Natural killer cell (primary cell): ENCODE measurements around the gene AQP12A. TPM values are rescaled to one million over a fixed set of nuclear protein-coding genes. Genes with fewer than 3 reads are reported as not detected.
A peak's percentile ranks its signal among the peaks of the same experiment; 100 is the strongest.

Source experiments
- ATAC-seq, 3 donors: fragments of 150-1000 bp in 2 of 3; fragments of 200-7000 bp in 1 of 3; cut with Tn5 transposase; 1 replicate in 1 of 3; 2 replicates in 2 of 3; pipeline ENCODE4 v1.10.0; 2021; ENCODE audit warnings: mild to moderate bottlenecking in 2 of 3, moderate library complexity in 2 of 3
- DNase-seq, 2 donors: peaks; one replicate each; pipeline versions ENCODE4 v3.0.0 to v3.0.0-alpha.2; 2013 to 2021; ENCODE audit warnings: mixed read lengths in 1 of 2
- H3K27ac ChIP-seq: one replicate; pipeline ENCODE4 v1.5.1; 2013; ENCODE audit warnings: mild to moderate bottlenecking, low read length
- H3K27me3 ChIP-seq: one replicate; pipeline ENCODE4 v1.6.1; 2013; ENCODE audit warnings: low read length; ENCODE audit not compliant: control insufficient read depth, insufficient read depth
- H3K36me3 ChIP-seq: one replicate; pipeline ENCODE4 v1.6.1; 2013; ENCODE audit warnings: low read length; ENCODE audit not compliant: control insufficient read depth, insufficient read depth
- H3K4me1 ChIP-seq: one replicate; pipeline ENCODE4 v1.6.1; 2013; ENCODE audit warnings: low read length; ENCODE audit not compliant: control insufficient read depth, insufficient read depth
- H3K4me3 ChIP-seq: one replicate; pipeline ENCODE4 v1.5.1; 2013; ENCODE audit warnings: low read length
- H3K9me3 ChIP-seq: one replicate; pipeline ENCODE4 v1.6.1; 2013; ENCODE audit warnings: low read length; ENCODE audit not compliant: control insufficient read depth, insufficient read depth
- H3K27ac Mint-ChIP-seq, 2 donors: one replicate each; pipeline ENCODE4 v1.8.0; 2022; ENCODE audit warnings: mild to moderate bottlenecking in 2 of 2, mixed read lengths in 2 of 2, moderate library complexity in 1 of 2
- H3K27me3 Mint-ChIP-seq, 2 donors: one replicate each; pipeline ENCODE4 v1.8.0; 2022; ENCODE audit warnings: low read depth in 2 of 2, mixed read lengths in 2 of 2
- H3K36me3 Mint-ChIP-seq: one replicate; pipeline ENCODE4 v1.8.0; 2022; ENCODE audit warnings: mixed read lengths
- H3K4me1 Mint-ChIP-seq, 2 donors: one replicate each; pipeline ENCODE4 v1.8.0; 2022; ENCODE audit warnings: mixed read lengths in 2 of 2
- H3K4me3 Mint-ChIP-seq: one replicate; pipeline ENCODE4 v1.8.0; 2022; ENCODE audit warnings: mild to moderate bottlenecking, moderate library complexity, mixed read lengths
- H3K9me3 Mint-ChIP-seq, 2 donors: one replicate each; pipeline ENCODE4 v1.8.0; 2022; ENCODE audit warnings: mixed read lengths in 2 of 2
- CTCF ChIP-seq: fragments of 200-600 bp; IDR thresholded peaks from one replicate; pipeline ENCODE4 v1.8.0; 2022; ENCODE audit warnings: antibody characterized with exemption
- WGBS: methylation state at CpG from one replicate; pipeline ENCODE4 v1.1.7; 2013; ENCODE audit warnings: missing lambda C conversion rate; ENCODE audit not compliant: insufficient coverage; 5-methylcytosine and 5-hydroxymethylcytosine counted together
- intact Hi-C: fragments of 100-400 bp; cut with micrococcal nuclease; formaldehyde crosslinking; loops from one replicate; pipeline ENCODE4 v1.14.2; 2022
- total RNA-seq, 4 donors: library from RNA; stranded (reverse); fragments of 120-200 nt in 1 of 4; gene quantifications; one replicate each; pipeline versions ENCODE4 v1.2.3 to v1.2.4, GENCODE V29; 2013 to 2022

Gene AQP12A
- total RNA-seq, 3 donors from 2014 or later (not counting 1 experiment from before 2014, with no cell fraction given) = not detected

- no peaks in the 10 kb centered on the region for H3K36me3 Mint-ChIP-seq
- H3K27ac Mint-ChIP-seq = no peak overlapping the region
- TF ChIP-seq CTCF = no peak
- DNase-seq (peak in 1 of 2 donors; percentile 55), ATAC-seq (peak in 2 of 3 donors; percentile 55 to 59)
- Histone ChIP-seq H3K9me3 (no peaks in the 10 kb centered on the region), H3K4me1 (no peaks in the 10 kb centered on the region), H3K36me3 (no peaks in the 10 kb centered on the region), H3K27me3 (no peaks in the 10 kb centered on the region), H3K27ac (no peak overlapping the region), H3K4me3 (no peak overlapping the region)
- intact Hi-C loops = no loop called here
- 62% methylated on average over 16 of the region's 16 CpGs for WGBS
- no peak overlapping the region for H3K4me3 Mint-ChIP-seq
- H3K27me3 Mint-ChIP-seq = no peaks in the 10 kb centered on the region
- H3K4me1 Mint-ChIP-seq = peaks cover 0 to 8% of the 10 kb centered on the region in 2 donors
- no peaks in the 10 kb centered on the region for H3K9me3 Mint-ChIP-seq
Measured at GRCh38 chr2:240739797-240740196, 48.1 kb downstream of the AQP12A start.

DNA sequence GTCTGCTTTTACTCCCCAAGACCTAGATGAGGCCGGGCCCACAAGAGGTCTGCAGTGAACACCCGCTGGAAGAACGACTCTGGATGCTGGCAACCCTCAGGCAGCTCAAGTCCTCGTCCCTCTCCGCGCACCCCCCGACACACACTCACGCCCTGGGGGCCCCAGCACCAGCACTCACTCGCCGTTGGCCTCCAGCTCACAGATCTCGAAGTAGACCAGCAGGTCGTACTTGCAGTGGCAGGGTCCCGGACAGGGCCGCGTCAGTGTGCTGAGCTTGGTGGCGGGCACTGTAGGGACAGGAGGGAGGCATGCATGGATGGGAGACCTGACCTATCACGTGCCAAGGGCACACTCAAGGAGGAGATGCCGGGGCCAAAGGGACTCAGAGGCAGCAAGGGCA, 49.4 kb downstream of the AQP12A start:
- Mint-ChIP-seq H3K36me3 (no peaks in the 10 kb centered on the region), H3K27ac (no peak overlapping the region), H3K9me3 (no peaks in the 10 kb centered on the region), H3K27me3 (no peaks in the 10 kb centered on the region), H3K4me1 (peaks cover 0 to 8% of the 10 kb centered on the region in 2 donors), H3K4me3 (no peak overlapping the region)
- WGBS = 86% methylated on average over 17 of the region's 18 CpGs
- H3K9me3 ChIP-seq = no peaks in the 10 kb centered on the region
- H3K36me3 ChIP-seq = no peaks in the 10 kb centered on the region
- no peak for ATAC-seq
- no peak for DNase-seq
- H3K27me3 ChIP-seq = no peaks in the 10 kb centered on the region
- H3K4me3 ChIP-seq = no peak overlapping the region
- no peak overlapping the region for H3K27ac ChIP-seq
- intact Hi-C loops = no loop called here
- no peak for TF ChIP-seq CTCF
- H3K4me1 ChIP-seq = no peaks in the 10 kb centered on the region

GRCh38 chr2:240742602-240743095, 51.0 kb downstream of the AQP12A start:
- no peak overlapping the region for H3K4me3 Mint-ChIP-seq
- WGBS = 85% methylated on average over 10 of the region's 13 CpGs
- ATAC-seq = no peak
- DNase-seq = no peak
- H3K4me1 Mint-ChIP-seq = peaks cover 0 to 8% of the 10 kb centered on the region in 2 donors
- no peak overlapping the region for H3K27ac ChIP-seq
- H3K36me3 ChIP-seq = no peaks in the 10 kb centered on the region
- no peaks in the 10 kb centered on the region for H3K4me1 ChIP-seq
- no peaks in the 10 kb centered on the region for H3K36me3 Mint-ChIP-seq
- H3K9me3 Mint-ChIP-seq = no peaks in the 10 kb centered on the region
- no peaks in the 10 kb centered on the region for H3K27me3 Mint-ChIP-seq
- no peak overlapping the region for H3K27ac Mint-ChIP-seq
- H3K27me3 ChIP-seq = no peaks in the 10 kb centered on the region
- H3K9me3 ChIP-seq = no peaks in the 10 kb centered on the region
- no peak for TF ChIP-seq CTCF
- intact Hi-C loops = no loop called here
- H3K4me3 ChIP-seq = no peak overlapping the region

DNA sequence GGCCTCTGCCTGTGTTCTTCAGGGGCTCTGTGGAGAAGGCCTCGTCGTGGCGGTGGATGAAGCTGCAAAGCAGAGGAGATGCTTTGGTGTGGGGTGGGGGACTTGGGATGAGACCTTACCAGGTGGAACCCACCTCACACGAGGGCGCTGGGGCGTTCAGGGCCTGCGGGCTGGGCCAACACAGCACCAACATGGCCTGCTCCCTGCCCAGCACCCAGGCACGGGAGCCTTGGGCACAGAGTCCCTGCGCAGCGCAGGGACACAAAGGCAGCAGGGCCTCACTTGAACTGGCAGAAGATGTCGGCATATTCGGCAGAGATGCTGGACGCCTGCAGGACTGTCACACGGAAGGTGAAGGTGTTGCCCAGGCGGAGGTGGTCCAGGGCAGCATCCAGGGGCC, 53.8 kb downstream of the AQP12A start:
- Histone ChIP-seq H3K27ac (no peak overlapping the region), H3K27me3 (no peaks in the 10 kb centered on the region), H3K36me3 (no peaks in the 10 kb centered on the region), H3K4me1 (peaks cover 5% of the 10 kb centered on the region), H3K4me3 (no peak overlapping the region), H3K9me3 (no peaks in the 10 kb centered on the region)
- ATAC-seq (no peak), DNase-seq (no peak)
- Mint-ChIP-seq H3K4me1 (peaks cover 0 to 5% of the 10 kb centered on the region in 2 donors), H3K27ac (no peak overlapping the region), H3K36me3 (no peaks in the 10 kb centered on the region), H3K27me3 (no peaks in the 10 kb centered on the region), H3K4me3 (no peak overlapping the region), H3K9me3 (no peaks in the 10 kb centered on the region)
- TF ChIP-seq CTCF = no peak
- 90% methylated on average over 15 of the region's 15 CpGs for WGBS
- intact Hi-C loops = no loop called here
